Right lobe of liver (tissue), 6 donors: ENCODE measurements around the gene EYA2. TPM values are rescaled to one million over a fixed set of nuclear protein-coding genes. Genes with fewer than 3 reads are reported as not detected.
"Not testable (repeated sequence)": the region's sequence is repeated elsewhere in the genome, so short reads cannot be mapped to it uniquely, and the experiment has no call there.

Experiments used
- ATAC-seq, 4 donors: fragments of 200-7000 bp; cut with Tn5 transposase; one replicate each; pipeline ENCODE4 v1.9.1; 2020; ENCODE audit warnings: mild to moderate bottlenecking in 4 of 4, moderate library complexity in 4 of 4
- DNase-seq, 3 donors: peaks; one replicate each; pipeline ENCODE4 v3.0.0-alpha.2; 2020
- H3K27ac ChIP-seq, 3 donors: fragments of 200-600 bp; one replicate each; pipeline ENCODE4 v1.8.0; 2022
- H3K27me3 ChIP-seq, 2 donors: fragments of 200-600 bp; one replicate each; pipeline ENCODE4 v1.8.0; 2022
- H3K36me3 ChIP-seq, 4 donors: fragments of 200-600 bp; sonication (generic) in 1 of 4; one replicate each; pipeline versions ENCODE4 v1.5.1 to v1.8.0; 2017 to 2022; ENCODE audit warnings: control low read depth in 1 of 4
- H3K4me1 ChIP-seq, 4 donors: fragments of 200-600 bp; sonication (generic) in 1 of 4; one replicate each; pipeline versions ENCODE4 v1.5.1 to v1.8.0; 2017 to 2022; ENCODE audit warnings: control low read depth in 1 of 4
- H3K4me3 ChIP-seq, 3 donors: fragments of 200-600 bp; one replicate each; pipeline ENCODE4 v1.8.0; 2022
- H3K9me3 ChIP-seq, 4 donors: fragments of 200-600 bp; sonication (generic) in 1 of 4; one replicate each; pipeline versions ENCODE4 v1.5.1 to v1.8.0; 2017 to 2022; ENCODE audit warnings: control low read depth in 1 of 4
- CTCF ChIP-seq, 4 donors: fragments of 200-600 bp in 3 of 4; fragments of 450-650 bp in 1 of 4; IDR thresholded peaks; one replicate each; pipeline versions ENCODE4 v1.5.1 to v1.8.0; 2016 to 2022; ENCODE audit warnings: antibody characterized with exemption in 4 of 4, mild to moderate bottlenecking in 2 of 4
- POLR2A ChIP-seq: fragments of 450-650 bp; IDR thresholded peaks from one replicate; pipeline ENCODE4 v1.6.1; 2017; ENCODE audit warnings: antibody characterized with exemption, mild to moderate bottlenecking
- WGBS: methylation state at CpG from one replicate; pipeline ENCODE4 v1.1.6; 2018; ENCODE audit warnings: low coverage, low lambda C conversion rate; ENCODE audit not compliant: insufficient coverage; ENCODE audit errors: missing lambda C conversion rate; 5-methylcytosine and 5-hydroxymethylcytosine counted together
- intact Hi-C, 2 donors: fragments of 100-400 bp; cut with DNase I; formaldehyde crosslinking; loops; one replicate each; pipeline versions ENCODE4 v1.11.2 to v1.14.1; 2022
- total RNA-seq, 6 experiments: library from RNA; depleted of rRNA in 2 of 6; stranded (reverse); fragments of >200 nt in 2 of 6; fragmentation: NEBNext Ultra II Directional in 3 of 6; extraction: Animal tissue kit (Norgen Biotek cat#: 25700) in 3 of 6; gene quantifications; one replicate each; pipeline versions ENCODE4 v1.1.0 to v1.2.4, GENCODE V29; 2016 to 2023
- donor health status: DM: no; HTN: yes; CAD: no.
- donor health status: DM: no; HTN: no; CAD: no.
- donor health status: DM: no; HTN: no; CAD: no.
- donor health status: DM: no; HTN: yes; CAD: no.
- donor health status: DM: no; HTN: yes; CAD: no.

EYA2 gene
- total RNA-seq, 6 experiments from 2014 or later: 0.12 to 3.0 (median 0.49) TPM

GRCh38 chr20:47202733-47203667, 308.4 kb downstream of the EYA2 start:
- no peaks in the 10 kb centered on the region for H3K36me3 ChIP-seq
- intact Hi-C loops: loop anchor here (10.0 kb wide), 2 partner anchors 52 to 182 kb away; no protein-coding TSS in a partner anchor
- TF ChIP-seq CTCF (IDR thresholded peaks at IDR 0.05) (no peak), POLR2A (no peak)
- no peak overlapping the region for H3K27ac ChIP-seq
- 88% methylated on average over 4 of the region's 10 CpGs for WGBS
- H3K4me1 ChIP-seq: peaks cover 0 to 8% (median 0%) of the 10 kb centered on the region in 4 donors
- H3K27me3 ChIP-seq: no peaks in the 10 kb centered on the region
- DNase-seq (no peak), ATAC-seq (no peak)
- H3K9me3 ChIP-seq: no peaks in the 10 kb centered on the region
- H3K4me3 ChIP-seq: no peak overlapping the region

- Histone ChIP-seq H3K27me3 (no peaks in the 10 kb centered on the region), H3K4me1 (peaks cover 0 to 8% (median 0%) of the 10 kb centered on the region in 4 donors), H3K4me3 (no peak overlapping the region), H3K27ac (no peak overlapping the region), H3K36me3 (peaks cover 0 to under 1% (median 0%) of the 10 kb centered on the region in 4 donors), H3K9me3 (no peaks in the 10 kb centered on the region)
- WGBS: 92% methylated on average over 8 of the region's 12 CpGs
- ATAC-seq: no peak
- TF ChIP-seq CTCF (IDR thresholded peaks at IDR 0.05): no peak
- no peak for TF ChIP-seq POLR2A
- intact Hi-C loops: loop anchor here (10.0 kb wide), 2 partner anchors 51 to 181 kb away; no protein-coding TSS in a partner anchor
- no peak for DNase-seq
Measured at GRCh38 chr20:47204008-47204849, 309.6 kb downstream of the EYA2 start.

- H3K9me3 ChIP-seq, H3K36me3 ChIP-seq, H3K4me1 ChIP-seq, H3K4me3 ChIP-seq, H3K27me3 ChIP-seq, DNase-seq, ATAC-seq, H3K27ac ChIP-seq: not testable (repeated sequence)
- 95% methylated on average over 11 of the region's 11 CpGs for WGBS
- intact Hi-C loops: loop anchor here (10.0 kb wide), 2 partner anchors 50 to 180 kb away; no protein-coding TSS in a partner anchor
Measured at GRCh38 chr20:47204850-47205122, 310.1 kb downstream of the EYA2 start.

- H3K4me1 ChIP-seq: peaks cover 0 to 4% (median 0%) of the 10 kb centered on the region in 4 donors
- DNase-seq (peak; percentile 70 to 80 (median 76)), ATAC-seq (peak; percentile 88 to 93 (median 92))
- H3K4me3 ChIP-seq: no peak overlapping the region
- no peak overlapping the region for H3K27ac ChIP-seq
- TF ChIP-seq POLR2A: no peak
- TF ChIP-seq CTCF (IDR thresholded peaks at IDR 0.05): peak; percentile 60 to 99 (median 74)
- 20% methylated on average over 9 of the region's 9 CpGs for WGBS
- H3K27me3 ChIP-seq: no peaks in the 10 kb centered on the region
- H3K36me3 ChIP-seq: peaks cover 0 to 15% (median 8%) of the 10 kb centered on the region in 4 donors
- no peaks in the 10 kb centered on the region for H3K9me3 ChIP-seq
- intact Hi-C loops: loop anchor here (10.0 kb wide), 2 partner anchors 49 to 179 kb away; no protein-coding TSS in a partner anchor
Measured at GRCh38 chr20:47205577-47206123, 311.0 kb downstream of the EYA2 start.

GRCh38 chr20:47206552-47206951, 311.9 kb downstream of the EYA2 start:
- H3K36me3 ChIP-seq: peaks cover 0 to 17% (median 8%) of the 10 kb centered on the region in 4 donors
- not testable (repeated sequence) for DNase-seq, H3K27me3 ChIP-seq, H3K4me3 ChIP-seq, H3K9me3 ChIP-seq, ATAC-seq, H3K4me1 ChIP-seq, H3K27ac ChIP-seq
- intact Hi-C loops: loop anchor here (10.0 kb wide), 2 partner anchors 48 to 178 kb away; no protein-coding TSS in a partner anchor
- whole genome bisulfite sequencing: 79% methylated on average over 10 of the region's 10 CpGs
